HCT116 (cell line): ENCODE measurements around the gene LAMP1. TPM values are rescaled to one million over a fixed set of nuclear protein-coding genes. Genes with fewer than 3 reads are reported as not detected.

Experiments
- ATAC-seq: fragments of 200-7000 bp; cut with Tn5 transposase; 2 replicates; pipeline ENCODE4 v1.9.1; 2020; ENCODE audit warnings: mild to moderate bottlenecking, moderate library complexity
- BruUV-seq: library from RNA; stranded (reverse); fragments of 400-500 nt; replicated peaks from 2 replicates; lab custom pipeline; 2021; lab: Mats Ljungman, UMichigan
- CTCF ChIA-PET: fragments of 300-600 bp; sonication (Branson Sonifier 250); formaldehyde crosslinking; loops from one replicate; lab custom pipeline; 2021; ENCODE audit warnings: antibody characterized with exemption; lab: Charles Lee
- POLR2A ChIA-PET: fragments of 300-600, 350-600 bp; sonication (Branson Sonifier 250); formaldehyde crosslinking; loops from one replicate; lab custom pipeline; 2021; ENCODE audit warnings: antibody characterized with exemption; lab: Charles Lee
- RAD21 ChIA-PET, 2 experiments: fragments of 300-600 bp; sonication (Branson Sonifier 250); formaldehyde crosslinking; loops; one replicate each; lab custom pipeline; 2023; ENCODE audit warnings: low total read pairs in 2 of 2; ENCODE audit not compliant: uncharacterized antibody in 2 of 2, unreplicated experiment in 2 of 2, low non-redundant PET in 1 of 2; lab: Charles Lee
- DNase-seq: peaks from one replicate; pipeline ENCODE4 v3.0.0-alpha.2; 2010; ENCODE audit warnings: low read depth, low spot score
- H2AFZ ChIP-seq: fragments of 200-600 bp; shearing (Covaris generic), sonication (generic); 2 replicates; pipeline ENCODE4 v1.6.1; 2017; ENCODE audit warnings: low read depth, mixed run types, mixed read lengths, antibody characterized with exemption, low read length; ENCODE audit not compliant: poor library complexity, severe bottlenecking
- H3K27ac ChIP-seq: 2 replicates; pipeline ENCODE4 v1.5.1; 2012; ENCODE audit warnings: low read depth, low read length
- H3K27me3 ChIP-seq: fragments of 200-600 bp; sonication (generic); 2 replicates; pipeline ENCODE4 v1.6.1; 2016; ENCODE audit warnings: mixed run types, low read length, mixed read lengths; ENCODE audit not compliant: insufficient read depth
- H3K36me3 ChIP-seq, 2 experiments: fragments of 200-500 bp in 1 of 2; fragments of 200-600 bp in 1 of 2; sonication (Bioruptor generic) in 1 of 2; sonication (generic) in 1 of 2; 2 replicates each; pipeline versions ENCODE4 v1.5.1 to v1.6.1; 2014 to 2016; ENCODE audit warnings: low read length in 2 of 2, inconsistent platforms in 1 of 2, mixed read lengths in 1 of 2, mixed run types in 1 of 2; ENCODE audit not compliant: insufficient read depth in 2 of 2, control insufficient read depth in 1 of 2
- H3K4me1 ChIP-seq, 2 experiments: fragments of 200-600 bp in 1 of 2; sonication (generic) in 1 of 2; 2 replicates each; pipeline versions ENCODE4 v1.5.1 to v1.6.1; 2012 to 2017; ENCODE audit warnings: low read length in 2 of 2, inconsistent platforms in 1 of 2, mild to moderate bottlenecking in 1 of 2, mixed read lengths in 1 of 2, mixed run types in 1 of 2, moderate library complexity in 1 of 2; ENCODE audit not compliant: insufficient read depth in 2 of 2, control insufficient read depth in 1 of 2
- H3K4me2 ChIP-seq: fragments of 200-600 bp; sonication (generic); 2 replicates; pipeline ENCODE4 v1.6.1; 2017; ENCODE audit warnings: mixed run types, low read length, mixed read lengths
- H3K4me3 ChIP-seq, 2 experiments: fragments of 200-600 bp in 1 of 2; sonication (generic) in 1 of 2; replicated peaks in 1 of 2; 2 replicates each; pipeline ENCODE4 v1.5.1; 2011 to 2016; ENCODE audit warnings: low read length in 2 of 2, control low read depth in 1 of 2, low read depth in 1 of 2, mild to moderate bottlenecking in 1 of 2, mixed read lengths in 1 of 2, mixed run types in 1 of 2
- H3K79me2 ChIP-seq: fragments of 200-600 bp; sonication (generic); 2 replicates; pipeline ENCODE4 v1.6.1; 2017; ENCODE audit warnings: mild to moderate bottlenecking, mixed run types, low read length, moderate library complexity, mixed read lengths; ENCODE audit not compliant: insufficient read depth
- H3K9ac ChIP-seq: fragments of 200-600 bp; sonication (generic); 2 replicates; pipeline ENCODE4 v1.6.1; 2016; ENCODE audit warnings: low read length, mixed read lengths
- H3K9me2 ChIP-seq: fragments of 200-600 bp; sonication (generic), shearing (Covaris generic); 2 replicates; pipeline ENCODE4 v1.6.1; 2017; ENCODE audit warnings: mixed run types, mild to moderate bottlenecking, moderate library complexity; ENCODE audit not compliant: insufficient read depth
- H3K9me3 ChIP-seq, 2 experiments: fragments of 200-500 bp in 1 of 2; fragments of 200-600 bp in 1 of 2; sonication (Bioruptor generic) in 1 of 2; sonication (generic) in 1 of 2; 2 replicates each; pipeline ENCODE4 v1.6.1; 2014 to 2017; ENCODE audit warnings: low read length in 2 of 2, mixed read lengths in 2 of 2, inconsistent platforms in 1 of 2, low read depth in 1 of 2, mild to moderate bottlenecking in 1 of 2, mixed run types in 1 of 2, moderate library complexity in 1 of 2; ENCODE audit not compliant: control insufficient read depth in 1 of 2, insufficient read depth in 1 of 2
- H4K20me1 ChIP-seq: fragments of 200-600 bp; sonication (generic), shearing (Covaris generic); 2 replicates; pipeline ENCODE4 v1.6.1; 2017; ENCODE audit warnings: mixed run types, mild to moderate bottlenecking, moderate library complexity; ENCODE audit not compliant: insufficient read depth
- CBX3 ChIP-seq: IDR thresholded peaks from 2 replicates; pipeline ENCODE4 v1.6.1; 2012; ENCODE audit warnings: low read depth
- ELF1 ChIP-seq: IDR thresholded peaks from 2 replicates; pipeline ENCODE4 v1.6.1; 2012; ENCODE audit warnings: low read depth, borderline replicate concordance
- EZH2 ChIP-seq: fragments of 200-600 bp; sonication (generic); IDR thresholded peaks from 2 replicates; pipeline ENCODE4 v1.6.1; 2017; ENCODE audit warnings: antibody characterized with exemption, mixed run types
- EZH2phosphoT487 ChIP-seq: fragments of 200-600 bp; IDR thresholded peaks from 2 replicates; pipeline ENCODE4 v1.6.1; 2018; ENCODE audit warnings: antibody characterized with exemption, borderline replicate concordance
- FOSL1 ChIP-seq: IDR thresholded peaks from 2 replicates; pipeline ENCODE4 v1.6.1; 2012; ENCODE audit warnings: low read depth
- JUND ChIP-seq: IDR thresholded peaks from 2 replicates; pipeline ENCODE4 v1.6.1; 2012
- POLR2A ChIP-seq: IDR thresholded peaks from 2 replicates; pipeline ENCODE4 v1.7.0; 2011; ENCODE audit warnings: borderline replicate concordance; ENCODE audit not compliant: insufficient read depth, insufficient read length; ENCODE audit errors: extremely low read depth
- POLR2AphosphoS5 ChIP-seq: IDR thresholded peaks from 2 replicates; pipeline ENCODE4 v1.6.1; 2011; ENCODE audit warnings: mild to moderate bottlenecking, low read depth, low read length, moderate library complexity
- SIN3A ChIP-seq: IDR thresholded peaks from 2 replicates; pipeline ENCODE4 v1.6.1; 2012; ENCODE audit warnings: low read depth
- SP1 ChIP-seq: IDR thresholded peaks from 2 replicates; pipeline ENCODE4 v1.6.1; 2012; ENCODE audit warnings: low read depth
- TCF7L2 ChIP-seq: IDR thresholded peaks from 2 replicates; pipeline ENCODE4 v1.7.0; 2011; ENCODE audit warnings: borderline replicate concordance, inconsistent platforms; ENCODE audit not compliant: insufficient read depth, insufficient read length; ENCODE audit errors: extremely low read depth
- YY1 ChIP-seq: IDR thresholded peaks from 2 replicates; pipeline ENCODE4 v1.6.1; 2011; ENCODE audit warnings: low read length, low read depth, moderate library complexity, mild to moderate bottlenecking; ENCODE audit not compliant: insufficient replicate concordance; ENCODE audit errors: extremely low read depth
- ZFX ChIP-seq: fragments of 450-650 bp; IDR thresholded peaks from 2 replicates; pipeline ENCODE4 v1.6.1; 2017
- intact Hi-C: fragments of 100-400 bp; cut with micrococcal nuclease; formaldehyde crosslinking; loops from 2 replicates; pipeline ENCODE4 v1.10.0; 2022
- total RNA-seq: library from RNA; stranded (reverse); gene quantifications from one replicate; pipeline ENCODE4 v1.2.1, GENCODE V29; 2021; ENCODE audit not compliant: unreplicated experiment
- TF ChIP-seq, protein P1 (sequence below): IDR thresholded peaks from 2 replicates; pipeline ENCODE4 v1.6.1; 2011; ENCODE audit warnings: mild to moderate bottlenecking, low read length, moderate library complexity; ENCODE audit not compliant: insufficient replicate concordance; ENCODE audit errors: extremely low read depth
- TF ChIP-seq, protein P2 (sequence below), 3 experiments: fragments of 200-600 bp in 1 of 3; sonication (generic) in 1 of 3; IDR thresholded peaks in 2 of 3; conservative IDR thresholded peaks in 1 of 3; 2 replicates each; pipeline ENCODE4 v1.5.1; 2012 to 2017; ENCODE audit warnings: low read depth in 2 of 3, low read length in 2 of 3, antibody characterized with exemption in 1 of 3, borderline replicate concordance in 1 of 3, control low read depth in 1 of 3, mild to moderate bottlenecking in 1 of 3, mixed read lengths in 1 of 3, mixed run types in 1 of 3, moderate library complexity in 1 of 3; ENCODE audit not compliant: insufficient read depth in 1 of 3
- TF ChIP-seq, protein P3 (sequence below): IDR thresholded peaks from 2 replicates; pipeline ENCODE4 v1.6.1; 2012
- TF ChIP-seq, protein P4 (sequence below): IDR thresholded peaks from 2 replicates; pipeline ENCODE4 v1.6.1; 2012
- TF ChIP-seq, protein P5 (sequence below): IDR thresholded peaks from 2 replicates; pipeline ENCODE4 v1.6.1; 2012; ENCODE audit warnings: low read depth

LAMP1 gene
- total RNA-seq, 1 experiment from 2014 or later = 158 TPM

DNA sequence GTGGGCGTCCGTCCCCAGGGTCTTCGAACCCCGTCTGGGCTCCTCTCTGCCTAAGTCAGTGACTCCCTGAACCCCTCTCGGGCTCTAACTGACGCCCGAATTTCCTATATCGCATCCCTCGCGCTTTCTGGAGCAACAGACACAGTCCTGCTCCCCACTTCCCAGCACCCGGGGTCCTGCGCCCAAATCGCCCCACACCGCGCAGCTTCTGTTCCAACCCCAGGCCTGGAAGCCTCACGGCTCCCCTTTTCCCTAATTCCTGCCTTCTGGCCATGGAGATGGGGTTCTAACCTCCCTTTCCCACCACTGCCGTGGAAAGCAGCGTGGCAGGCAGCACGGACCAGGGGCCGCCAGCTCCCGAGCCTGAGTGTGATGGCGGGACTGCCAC lies 68.5 kb downstream of the LAMP1 start:
- Histone ChIP-seq H3K4me1 (peaks cover 10 to 14% of the 10 kb centered on the region in 2 experiments), H3K9ac (no peak overlapping the region), H3K9me2 (no peaks in the 10 kb centered on the region), H3K36me3 (0 out of 4 replicates have a peak, but pooled peaks cover 0 to 3% of the 10 kb centered on the region in 2 experiments), H3K79me2 (peaks cover 10% of the 10 kb centered on the region), H3K4me3 (no peak overlapping the region), H4K20me1 (no peaks in the 10 kb centered on the region), H3K4me2 (no peak overlapping the region), H3K27ac (no peak overlapping the region), H3K9me3 (no peaks in the 10 kb centered on the region), H3K27me3 (no peaks in the 10 kb centered on the region)
- no TSS peak for BruUV-seq
- ATAC-seq (no peak), DNase-seq (no peak)
- ChIA-PET POLR2A (no interaction called here), CTCF (no interaction called here)
- TF ChIP-seq EZH2phosphoT487 (no peak), YY1 (no peak), ELF1 (no peak), TCF7L2 (no peak), EZH2 (no peak), SP1 (no peak), POLR2A (no peak), ZFX (no peak), POLR2AphosphoS5 (no peak), FOSL1 (no peak), JUND (no peak), CBX3 (no peak), SIN3A (no peak)
- TF ChIP-seq, protein P1, sequence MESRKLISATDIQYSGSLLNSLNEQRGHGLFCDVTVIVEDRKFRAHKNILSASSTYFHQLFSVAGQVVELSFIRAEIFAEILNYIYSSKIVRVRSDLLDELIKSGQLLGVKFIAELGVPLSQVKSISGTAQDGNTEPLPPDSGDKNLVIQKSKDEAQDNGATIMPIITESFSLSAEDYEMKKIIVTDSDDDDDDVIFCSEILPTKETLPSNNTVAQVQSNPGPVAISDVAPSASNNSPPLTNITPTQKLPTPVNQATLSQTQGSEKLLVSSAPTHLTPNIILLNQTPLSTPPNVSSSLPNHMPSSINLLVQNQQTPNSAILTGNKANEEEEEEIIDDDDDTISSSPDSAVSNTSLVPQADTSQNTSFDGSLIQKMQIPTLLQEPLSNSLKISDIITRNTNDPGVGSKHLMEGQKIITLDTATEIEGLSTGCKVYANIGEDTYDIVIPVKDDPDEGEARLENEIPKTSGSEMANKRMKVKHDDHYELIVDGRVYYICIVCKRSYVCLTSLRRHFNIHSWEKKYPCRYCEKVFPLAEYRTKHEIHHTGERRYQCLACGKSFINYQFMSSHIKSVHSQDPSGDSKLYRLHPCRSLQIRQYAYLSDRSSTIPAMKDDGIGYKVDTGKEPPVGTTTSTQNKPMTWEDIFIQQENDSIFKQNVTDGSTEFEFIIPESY = no peak
- TF ChIP-seq, protein P2, sequence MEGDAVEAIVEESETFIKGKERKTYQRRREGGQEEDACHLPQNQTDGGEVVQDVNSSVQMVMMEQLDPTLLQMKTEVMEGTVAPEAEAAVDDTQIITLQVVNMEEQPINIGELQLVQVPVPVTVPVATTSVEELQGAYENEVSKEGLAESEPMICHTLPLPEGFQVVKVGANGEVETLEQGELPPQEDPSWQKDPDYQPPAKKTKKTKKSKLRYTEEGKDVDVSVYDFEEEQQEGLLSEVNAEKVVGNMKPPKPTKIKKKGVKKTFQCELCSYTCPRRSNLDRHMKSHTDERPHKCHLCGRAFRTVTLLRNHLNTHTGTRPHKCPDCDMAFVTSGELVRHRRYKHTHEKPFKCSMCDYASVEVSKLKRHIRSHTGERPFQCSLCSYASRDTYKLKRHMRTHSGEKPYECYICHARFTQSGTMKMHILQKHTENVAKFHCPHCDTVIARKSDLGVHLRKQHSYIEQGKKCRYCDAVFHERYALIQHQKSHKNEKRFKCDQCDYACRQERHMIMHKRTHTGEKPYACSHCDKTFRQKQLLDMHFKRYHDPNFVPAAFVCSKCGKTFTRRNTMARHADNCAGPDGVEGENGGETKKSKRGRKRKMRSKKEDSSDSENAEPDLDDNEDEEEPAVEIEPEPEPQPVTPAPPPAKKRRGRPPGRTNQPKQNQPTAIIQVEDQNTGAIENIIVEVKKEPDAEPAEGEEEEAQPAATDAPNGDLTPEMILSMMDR (IDR thresholded peaks at IDR 0.05 in 2 of 3, conservative IDR thresholded peaks at IDR 0.05 in 1 of 3; ENCODE audit: borderline replicate concordance in 1 of 3, insufficient read depth in 1 of 3, low read depth in 2 of 3, low read length in 2 of 3) = no peak
- TF ChIP-seq, protein P3, sequence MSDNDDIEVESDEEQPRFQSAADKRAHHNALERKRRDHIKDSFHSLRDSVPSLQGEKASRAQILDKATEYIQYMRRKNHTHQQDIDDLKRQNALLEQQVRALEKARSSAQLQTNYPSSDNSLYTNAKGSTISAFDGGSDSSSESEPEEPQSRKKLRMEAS = no peak
- TF ChIP-seq, protein P4, sequence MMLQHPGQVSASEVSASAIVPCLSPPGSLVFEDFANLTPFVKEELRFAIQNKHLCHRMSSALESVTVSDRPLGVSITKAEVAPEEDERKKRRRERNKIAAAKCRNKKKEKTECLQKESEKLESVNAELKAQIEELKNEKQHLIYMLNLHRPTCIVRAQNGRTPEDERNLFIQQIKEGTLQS = no peak
- TF ChIP-seq, protein P5, sequence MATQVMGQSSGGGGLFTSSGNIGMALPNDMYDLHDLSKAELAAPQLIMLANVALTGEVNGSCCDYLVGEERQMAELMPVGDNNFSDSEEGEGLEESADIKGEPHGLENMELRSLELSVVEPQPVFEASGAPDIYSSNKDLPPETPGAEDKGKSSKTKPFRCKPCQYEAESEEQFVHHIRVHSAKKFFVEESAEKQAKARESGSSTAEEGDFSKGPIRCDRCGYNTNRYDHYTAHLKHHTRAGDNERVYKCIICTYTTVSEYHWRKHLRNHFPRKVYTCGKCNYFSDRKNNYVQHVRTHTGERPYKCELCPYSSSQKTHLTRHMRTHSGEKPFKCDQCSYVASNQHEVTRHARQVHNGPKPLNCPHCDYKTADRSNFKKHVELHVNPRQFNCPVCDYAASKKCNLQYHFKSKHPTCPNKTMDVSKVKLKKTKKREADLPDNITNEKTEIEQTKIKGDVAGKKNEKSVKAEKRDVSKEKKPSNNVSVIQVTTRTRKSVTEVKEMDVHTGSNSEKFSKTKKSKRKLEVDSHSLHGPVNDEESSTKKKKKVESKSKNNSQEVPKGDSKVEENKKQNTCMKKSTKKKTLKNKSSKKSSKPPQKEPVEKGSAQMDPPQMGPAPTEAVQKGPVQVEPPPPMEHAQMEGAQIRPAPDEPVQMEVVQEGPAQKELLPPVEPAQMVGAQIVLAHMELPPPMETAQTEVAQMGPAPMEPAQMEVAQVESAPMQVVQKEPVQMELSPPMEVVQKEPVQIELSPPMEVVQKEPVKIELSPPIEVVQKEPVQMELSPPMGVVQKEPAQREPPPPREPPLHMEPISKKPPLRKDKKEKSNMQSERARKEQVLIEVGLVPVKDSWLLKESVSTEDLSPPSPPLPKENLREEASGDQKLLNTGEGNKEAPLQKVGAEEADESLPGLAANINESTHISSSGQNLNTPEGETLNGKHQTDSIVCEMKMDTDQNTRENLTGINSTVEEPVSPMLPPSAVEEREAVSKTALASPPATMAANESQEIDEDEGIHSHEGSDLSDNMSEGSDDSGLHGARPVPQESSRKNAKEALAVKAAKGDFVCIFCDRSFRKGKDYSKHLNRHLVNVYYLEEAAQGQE = no peak
- TF ChIP-seq, all 23 proteins: peak for 0
- H2AFZ ChIP-seq = no peak overlapping the region
- RAD21 ChIA-PET = no interaction called here
- intact Hi-C loops = no loop called here
